Neural cell (in vitro differentiated cells): ENCODE measurements around the gene IPPK.

ENCODE experiments used
- CTCF ChIP-seq: fragments of 450-650 bp; IDR thresholded peaks from 2 replicates; pipeline ENCODE4 v1.5.1; 2014; ENCODE audit warnings: antibody characterized with exemption, mild to moderate bottlenecking, moderate library complexity; ENCODE audit not compliant: poor library complexity, severe bottlenecking
- EP300 ChIP-seq: fragments of 450-650 bp; conservative IDR thresholded peaks from 2 replicates; pipeline ENCODE4 v1.6.1; 2014; ENCODE audit warnings: antibody characterized with exemption, mild to moderate bottlenecking, moderate library complexity; ENCODE audit not compliant: poor library complexity, severe bottlenecking
- EZH2 ChIP-seq: fragments of 200-600, 300-800 bp; shearing (Covaris generic), sonication (generic); IDR thresholded peaks from 2 replicates; pipeline ENCODE4 v1.6.1; 2014; ENCODE audit warnings: antibody characterized with exemption, low read length, borderline replicate concordance, mild to moderate bottlenecking; ENCODE audit not compliant: insufficient read depth, poor library complexity, severe bottlenecking
- POLR2AphosphoS5 ChIP-seq: IDR thresholded peaks from 2 replicates; pipeline ENCODE4 v1.6.1; 2012
- SMC3 ChIP-seq: fragments of 450-650 bp; conservative IDR thresholded peaks from 2 replicates; pipeline ENCODE4 v1.6.1; 2014; ENCODE audit warnings: antibody characterized with exemption, mild to moderate bottlenecking, moderate library complexity; ENCODE audit not compliant: poor library complexity
- TAF1 ChIP-seq: IDR thresholded peaks from 2 replicates; pipeline ENCODE4 v1.6.1; 2012; ENCODE audit warnings: low read depth

DNA sequence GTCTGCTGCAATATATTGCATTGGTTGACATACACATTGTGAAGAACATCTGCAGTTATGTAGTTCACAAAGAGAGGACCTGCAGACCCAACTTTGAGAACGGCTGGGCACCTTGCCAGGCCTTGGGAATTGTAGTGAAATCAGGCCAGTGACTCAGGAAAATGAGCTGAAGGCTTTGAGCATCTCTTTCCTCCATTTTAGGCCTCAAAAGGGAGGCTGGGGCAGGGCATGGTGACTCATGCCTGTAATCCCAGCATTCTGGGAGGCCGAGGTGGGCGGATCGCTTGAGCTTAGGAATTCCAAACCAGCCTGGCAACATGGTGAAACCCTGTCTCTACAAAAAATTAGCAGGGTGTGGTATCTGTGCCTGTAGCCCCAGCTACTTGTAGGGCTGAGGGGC lies 1.4 kb upstream of the IPPK start:
- no peak for TF ChIP-seq POLR2AphosphoS5
- TF ChIP-seq TAF1 = no peak
- no peak for TF ChIP-seq CTCF
- no peak for TF ChIP-seq EP300
- no peak for TF ChIP-seq SMC3
- TF ChIP-seq EZH2 = no peak
